GM12801 (cell line): ENCODE results near the gene CRYGD.

Source experiments
- TF ChIP-seq, protein P1 (sequence below): IDR thresholded peaks from one replicate; pipeline ENCODE4 v1.5.1; 2011; ENCODE audit warnings: control low read depth; ENCODE audit not compliant: insufficient read length; ENCODE audit errors: extremely low read depth

Gene CRYGD

DNA sequence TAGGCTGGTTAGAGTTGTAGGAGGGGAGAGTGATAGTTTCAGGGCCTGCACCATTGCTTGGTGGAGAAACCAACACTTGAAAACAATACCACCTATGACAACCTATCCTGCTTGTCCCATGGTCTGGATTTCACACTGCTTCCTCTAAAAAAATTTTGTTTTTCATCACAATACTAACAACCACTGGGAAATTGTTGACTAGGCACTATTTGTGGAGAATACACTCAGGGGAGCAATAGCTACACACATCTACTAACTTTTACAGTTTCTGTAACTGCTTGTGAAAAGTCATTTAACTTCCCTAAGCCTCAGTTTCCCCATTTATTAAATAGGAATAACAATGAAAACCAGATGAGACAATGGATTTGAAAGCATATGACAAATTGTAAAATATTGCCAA, 25.8 kb upstream of the CRYGD start:
- TF ChIP-seq, protein P1, sequence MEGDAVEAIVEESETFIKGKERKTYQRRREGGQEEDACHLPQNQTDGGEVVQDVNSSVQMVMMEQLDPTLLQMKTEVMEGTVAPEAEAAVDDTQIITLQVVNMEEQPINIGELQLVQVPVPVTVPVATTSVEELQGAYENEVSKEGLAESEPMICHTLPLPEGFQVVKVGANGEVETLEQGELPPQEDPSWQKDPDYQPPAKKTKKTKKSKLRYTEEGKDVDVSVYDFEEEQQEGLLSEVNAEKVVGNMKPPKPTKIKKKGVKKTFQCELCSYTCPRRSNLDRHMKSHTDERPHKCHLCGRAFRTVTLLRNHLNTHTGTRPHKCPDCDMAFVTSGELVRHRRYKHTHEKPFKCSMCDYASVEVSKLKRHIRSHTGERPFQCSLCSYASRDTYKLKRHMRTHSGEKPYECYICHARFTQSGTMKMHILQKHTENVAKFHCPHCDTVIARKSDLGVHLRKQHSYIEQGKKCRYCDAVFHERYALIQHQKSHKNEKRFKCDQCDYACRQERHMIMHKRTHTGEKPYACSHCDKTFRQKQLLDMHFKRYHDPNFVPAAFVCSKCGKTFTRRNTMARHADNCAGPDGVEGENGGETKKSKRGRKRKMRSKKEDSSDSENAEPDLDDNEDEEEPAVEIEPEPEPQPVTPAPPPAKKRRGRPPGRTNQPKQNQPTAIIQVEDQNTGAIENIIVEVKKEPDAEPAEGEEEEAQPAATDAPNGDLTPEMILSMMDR = no peak

DNA sequence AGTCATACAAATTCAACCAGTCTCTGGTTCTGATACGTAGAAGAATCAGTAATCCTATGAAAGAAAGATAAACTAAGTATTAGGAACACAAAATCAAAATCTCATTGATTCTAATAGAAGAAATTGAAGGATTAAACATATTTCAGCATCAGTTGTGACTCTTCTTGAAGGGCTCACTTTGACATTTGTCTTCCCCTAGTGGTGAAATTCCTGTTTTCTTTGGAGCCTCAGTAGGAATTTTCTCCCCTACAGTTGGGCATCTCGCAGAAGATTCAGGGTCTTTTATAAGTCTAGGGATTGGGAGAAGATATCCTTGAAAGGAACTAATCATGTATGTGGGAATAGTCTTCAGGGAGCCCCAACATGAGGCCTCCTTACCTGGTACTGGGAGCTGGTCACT, 24.5 kb upstream of the CRYGD start:
- TF ChIP-seq, protein P1 = no peak

- TF ChIP-seq, protein P1 = no peak
Observed at GRCh38 chr2:208147759-208148158, 23.4 kb upstream of the CRYGD start.

- TF ChIP-seq, protein P1 = no peak
Observed at GRCh38 chr2:208147008-208147407, 22.7 kb upstream of the CRYGD start.

DNA sequence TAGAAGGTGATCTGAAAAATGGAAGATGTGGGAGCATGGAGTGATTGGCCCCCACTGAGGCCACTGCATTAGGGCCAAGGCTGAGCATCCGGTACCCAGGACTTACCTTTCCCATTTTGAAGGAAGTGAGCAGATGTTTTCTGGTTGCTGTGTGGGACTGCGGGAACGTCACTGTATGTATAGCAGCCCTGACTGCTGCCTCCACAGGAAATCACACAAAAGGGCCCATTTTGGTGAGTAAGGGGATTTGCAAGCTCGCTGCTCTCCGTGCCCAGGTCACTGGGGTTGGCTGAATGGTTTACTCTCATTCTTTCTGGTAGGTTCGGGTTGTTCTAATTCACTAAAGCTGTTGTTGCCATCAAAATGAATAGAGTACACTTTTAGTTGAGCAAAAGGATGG, 21.7 kb upstream of the CRYGD start, which contains the start of gene CRYGB:
Gene CRYGB, minus strand, starts transcription at position 153 of the 400 bp plus-strand sequence. Its CDS starts 38 bp downstream, at position 115.
- TF ChIP-seq, protein P1 = no peak

- TF ChIP-seq, protein P1 = no peak
Observed at GRCh38 chr2:208142925-208143799, 18.8 kb upstream of the CRYGD start.

- TF ChIP-seq, protein P1 = no peak
Observed at GRCh38 chr2:208142240-208142924, 18.1 kb upstream of the CRYGD start.
